Activated CD4-positive, alpha-beta T cell treated with anti-CD3 and anti-CD28 coated beads, Interleukin-2, amount 50 U/mL, for 48 hours (primary cell): ENCODE data around the gene CELF4.

ENCODE experiments used
- DNase-seq, 2 experiments: peaks; one replicate each; pipeline ENCODE4 v3.0.0-alpha.2; 2020

CELF4 gene

GRCh38 chr18:37435150-37435867, 130.3 kb downstream of the CELF4 start:
- no peak for DNase-seq

- no peak for DNase-seq
These were observed 131.3 kb downstream of the CELF4 start for GRCh38 chr18:37434161-37434860.

- DNase-seq: no peak
These were observed 133.0 kb downstream of the CELF4 start for GRCh38 chr18:37432436-37433195.

- no peak for DNase-seq
These were observed 135.1 kb downstream of the CELF4 start for GRCh38 chr18:37430357-37431076.

GRCh38 chr18:37429791-37430190, 135.8 kb downstream of the CELF4 start:
- DNase-seq: no peak

- DNase-seq: no peak
These were observed 137.2 kb downstream of the CELF4 start for GRCh38 chr18:37428288-37428974.

- DNase-seq: no peak
These were observed 139.0 kb downstream of the CELF4 start for GRCh38 chr18:37426586-37426985.

- DNase-seq: no peak
These were observed 140.4 kb downstream of the CELF4 start for GRCh38 chr18:37425222-37425621.

GRCh38 chr18:37424507-37424906, 141.1 kb downstream of the CELF4 start:
- no peak for DNase-seq

GRCh38 chr18:37422596-37422995, 143.0 kb downstream of the CELF4 start:
- no peak for DNase-seq

GRCh38 chr18:37422116-37422515, 143.5 kb downstream of the CELF4 start:
- DNase-seq: no peak

GRCh38 chr18:37421341-37422077, 144.1 kb downstream of the CELF4 start:
- no peak for DNase-seq

- DNase-seq: no peak
These were observed 145.2 kb downstream of the CELF4 start for GRCh38 chr18:37420315-37420880.

GRCh38 chr18:37419866-37420265, 145.7 kb downstream of the CELF4 start:
- no peak for DNase-seq

GRCh38 chr18:37419315-37419714, 146.3 kb downstream of the CELF4 start:
- no peak for DNase-seq

- DNase-seq: no peak
These were observed 150.8 kb downstream of the CELF4 start for GRCh38 chr18:37414816-37415215.

GRCh38 chr18:37412829-37413228, 152.8 kb downstream of the CELF4 start:
- no peak for DNase-seq

- DNase-seq: no peak
These were observed 153.3 kb downstream of the CELF4 start for GRCh38 chr18:37412333-37412732.

- DNase-seq: no peak
These were observed 155.7 kb downstream of the CELF4 start for GRCh38 chr18:37409878-37410277.

- DNase-seq: no peak
These were observed 156.8 kb downstream of the CELF4 start for GRCh38 chr18:37408676-37409265.

- no peak for DNase-seq
These were observed 158.0 kb downstream of the CELF4 start for GRCh38 chr18:37407571-37407970.
